GM06990 (cell line): ENCODE data around the gene GRK5.
A peak's percentile ranks its signal among the peaks of the same experiment; 100 is the strongest.

Experiments used
- DNase-seq: peaks from one replicate; pipeline ENCODE4 v3.0.0-alpha.2; 2011; ENCODE audit not compliant: insufficient read length; ENCODE audit errors: extremely low read depth
- H3K27me3 ChIP-seq: replicated peaks from 2 replicates; pipeline ENCODE4 v1.6.0; 2011; ENCODE audit warnings: low read length; ENCODE audit not compliant: control insufficient read depth, insufficient read depth
- H3K36me3 ChIP-seq: 2 replicates; pipeline ENCODE4 v1.5.1; 2011; ENCODE audit warnings: low read length; ENCODE audit not compliant: control insufficient read depth, insufficient read depth
- H3K4me3 ChIP-seq: replicated peaks from 2 replicates; pipeline ENCODE4 v1.5.1; 2011; ENCODE audit warnings: low read depth, mild to moderate bottlenecking, control low read depth, low read length
- CTCF ChIP-seq: IDR thresholded peaks from 2 replicates; pipeline ENCODE4 v1.5.1; 2011; ENCODE audit warnings: low read length, control low read depth, mild to moderate bottlenecking, inconsistent platforms; ENCODE audit not compliant: insufficient read depth, poor library complexity, severe bottlenecking

Gene GRK5

DNA sequence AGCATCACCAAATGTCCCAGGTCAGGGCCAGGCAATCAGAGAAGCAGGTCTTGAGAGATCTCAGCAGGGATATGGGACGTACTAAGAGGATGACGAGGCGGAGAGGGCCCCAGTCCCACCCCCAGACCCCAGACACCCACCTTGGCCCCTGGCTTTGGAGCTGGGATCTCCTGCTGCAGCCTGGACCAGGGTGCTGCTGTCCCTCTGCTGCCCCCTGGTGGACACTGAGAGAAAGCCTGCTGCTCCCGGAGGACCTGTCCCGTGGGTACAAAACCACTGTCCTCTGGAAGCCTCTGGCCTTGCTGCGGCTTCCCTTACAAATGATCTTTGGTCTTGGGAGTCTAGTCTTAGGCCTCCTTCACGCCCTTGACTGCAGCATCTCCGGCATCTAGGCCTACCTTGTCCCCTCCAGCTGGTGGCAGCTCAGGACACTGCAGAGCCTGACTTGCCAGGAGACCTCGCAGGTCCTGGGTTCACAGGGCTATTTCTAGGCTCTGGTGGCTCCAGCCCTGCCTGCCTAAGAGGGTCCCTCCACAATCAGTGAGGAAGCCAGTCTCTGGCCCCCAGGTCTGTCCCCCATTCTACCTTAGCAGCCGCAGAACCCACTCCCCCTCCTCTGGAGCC, 238.1 kb downstream of the GRK5 start:
- Histone ChIP-seq H3K4me3 (no peak overlapping the region), H3K36me3 (peaks cover 19% of the 10 kb centered on the region)
- TF ChIP-seq CTCF: peak; percentile 97

GRCh38 chr10:119445935-119446317, 238.6 kb downstream of the GRK5 start:
- H3K27me3 ChIP-seq: no peaks in the 10 kb centered on the region
- no peak for TF ChIP-seq CTCF
- peaks cover 19% of the 10 kb centered on the region for H3K36me3 ChIP-seq
- no peak overlapping the region for H3K4me3 ChIP-seq
- DNase-seq: no peak

More for the DNA sequence above, 238.1 kb downstream of the GRK5 start:
- H3K27me3 ChIP-seq: no peaks in the 10 kb centered on the region
- DNase-seq: peak; percentile 56

GRCh38 chr10:119446441-119447277, 239.3 kb downstream of the GRK5 start:
- DNase-seq: no peak
- Histone ChIP-seq H3K27me3 (no peaks in the 10 kb centered on the region), H3K4me3 (no peak overlapping the region), H3K36me3 (peaks cover 20% of the 10 kb centered on the region)
- TF ChIP-seq CTCF: no peak

GRCh38 chr10:119447421-119447820, 240.1 kb downstream of the GRK5 start:
- no peaks in the 10 kb centered on the region for H3K27me3 ChIP-seq
- no peak overlapping the region for H3K4me3 ChIP-seq
- TF ChIP-seq CTCF: no peak
- no peak for DNase-seq
- peaks cover 24% of the 10 kb centered on the region for H3K36me3 ChIP-seq

DNA sequence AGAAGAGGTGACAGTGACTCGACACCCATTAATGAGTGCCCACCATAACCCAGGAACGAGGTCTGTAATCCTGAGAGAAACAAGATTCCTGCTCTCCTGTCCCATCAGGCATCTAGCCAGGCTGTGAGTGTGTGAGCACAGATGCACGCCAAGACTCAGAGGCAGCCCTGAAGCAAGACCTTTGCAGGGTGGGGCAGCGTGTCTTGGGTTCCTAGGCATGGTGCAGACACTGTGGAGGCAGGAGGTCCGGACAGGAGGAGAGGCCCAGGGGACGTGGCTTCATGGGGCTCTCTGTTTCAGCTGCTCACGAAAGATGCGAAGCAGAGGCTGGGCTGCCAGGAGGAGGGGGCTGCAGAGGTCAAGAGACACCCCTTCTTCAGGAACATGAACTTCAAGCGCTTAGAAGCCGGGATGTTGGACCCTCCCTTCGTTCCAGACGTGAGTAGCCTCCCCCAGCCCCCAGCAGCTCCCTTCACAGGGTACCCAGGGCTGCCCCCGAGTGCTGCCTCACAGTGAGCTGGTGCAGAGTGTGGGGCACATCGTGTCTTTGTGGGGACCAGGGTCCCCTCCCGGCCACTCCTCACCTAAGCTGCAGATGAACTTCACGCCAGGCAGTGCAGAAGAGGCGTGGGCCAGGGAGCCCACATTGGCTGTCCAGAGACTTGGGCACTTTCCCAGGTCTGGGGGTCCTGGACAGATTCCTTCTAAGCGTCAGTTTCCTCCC, 240.6 kb downstream of the GRK5 start:
- no peak for DNase-seq
- Histone ChIP-seq H3K36me3 (peaks cover 24% of the 10 kb centered on the region), H3K27me3 (no peaks in the 10 kb centered on the region), H3K4me3 (no peak overlapping the region)
- no peak for TF ChIP-seq CTCF
